ENCODE data around the gene PAK5. TPM values are rescaled to one million over a fixed set of nuclear protein-coding genes. Genes with fewer than 3 reads are reported as not detected.

Gene PAK5
- total and polyA plus RNA-seq, 9 of the 15 experiments (the other 6 are each of a cell fraction or from before 2014, with no cell fraction given): not detected

GRCh38 chr20:9565910-9566550 lies 272.8 kb downstream of the PAK5 start:
- BruUV-seq (replicated peaks): no TSS peak
- FAIRE-seq (no peak), ATAC-seq (no peak), DNase-seq (ENCODE audit: extremely low read depth in 1 of 4, low spot score in 3 of 4) (no peak)
- Histone ChIP-seq H3K9me3 (replicated peaks; ENCODE audit: control insufficient read depth, insufficient read depth, low read depth, low read length) (no peaks in the 10 kb centered on the region), H3K36me3 (ENCODE audit: control insufficient read depth, insufficient read depth, low read length) (no peaks in the 10 kb centered on the region), H3K9me1 (ENCODE audit: control insufficient read depth, insufficient read depth, low read length) (no peaks in the 10 kb centered on the region), H4K20me1 (replicated peaks; ENCODE audit: control insufficient read depth, insufficient read depth, low read length) (no peaks in the 10 kb centered on the region), H3K27me3 (ENCODE audit: control insufficient read depth in 2 of 2, insufficient read depth in 2 of 2, low read length in 2 of 2) (no peaks in the 10 kb centered on the region), H3K4me1 (replicated peaks in 1 of 2; ENCODE audit: control insufficient read depth in 2 of 2, insufficient read depth in 2 of 2, low read length in 2 of 2) (no peaks in the 10 kb centered on the region), H2AFZ (ENCODE audit: low read depth, low read length) (no peak overlapping the region), H3K9ac (ENCODE audit: insufficient read depth in 1 of 2, low read depth in 2 of 2, low read length in 2 of 2) (no peak overlapping the region), H3K4me3 (no peak overlapping the region), H3K79me2 (ENCODE audit: control insufficient read depth, insufficient read depth, low read length) (no peaks in the 10 kb centered on the region), H3K27ac (ENCODE audit: extremely low read depth, low read depth, low read length) (no peak overlapping the region), H3K4me2 (ENCODE audit: insufficient read depth, low read length) (no peak overlapping the region)
- WGBS (ENCODE audit: insufficient coverage, low coverage, missing lambda C conversion rate): 0% methylated on average over 15 of the region's 20 CpGs
- intact Hi-C loops (cut with micrococcal nuclease): no loop called here
- TF ChIP-seq ETS1 (conservative IDR thresholded peaks at IDR 0.05; ENCODE audit: control insufficient read depth, low read depth, low read length) (no peak), FOXM1 (IDR thresholded peaks at IDR 0.05; ENCODE audit: low read depth) (no peak), FOXM1 (CRISPR knock-in tag; IDR thresholded peaks at IDR 0.05; ENCODE audit: low read depth) (no peak), ZNF785 (CRISPR knock-in tag; IDR thresholded peaks at IDR 0.05) (no peak), RERE (CRISPR knock-in tag; IDR thresholded peaks at IDR 0.05; ENCODE audit: borderline replicate concordance) (no peak), ARID2 (IDR thresholded peaks at IDR 0.05) (no peak), ZNF431 (CRISPR knock-in tag; IDR thresholded peaks at IDR 0.05) (no peak), TCF3 (CRISPR knock-in tag; IDR thresholded peaks at IDR 0.05) (no peak), CLOCK (CRISPR knock-in tag; IDR thresholded peaks at IDR 0.05; ENCODE audit: borderline replicate concordance) (no peak)
- in situ Hi-C loops (cut with MboI): no loop called here
- POLR2A ChIA-PET: no interaction called here
- CTCF ChIA-PET (ENCODE audit: low intra/inter-chr PET ratio): no interaction called here
